Measurements from ENCODE around the gene MT1B. TPM values are rescaled to one million over a fixed set of nuclear protein-coding genes. Genes with fewer than 3 reads are reported as not detected.

MT1B gene
- total and polyA plus RNA-seq, 2 of the 13 experiments (the other 11 are each of a cell fraction or from before 2014, with no cell fraction given): 0.89 TPM; not detected in 1

DNA sequence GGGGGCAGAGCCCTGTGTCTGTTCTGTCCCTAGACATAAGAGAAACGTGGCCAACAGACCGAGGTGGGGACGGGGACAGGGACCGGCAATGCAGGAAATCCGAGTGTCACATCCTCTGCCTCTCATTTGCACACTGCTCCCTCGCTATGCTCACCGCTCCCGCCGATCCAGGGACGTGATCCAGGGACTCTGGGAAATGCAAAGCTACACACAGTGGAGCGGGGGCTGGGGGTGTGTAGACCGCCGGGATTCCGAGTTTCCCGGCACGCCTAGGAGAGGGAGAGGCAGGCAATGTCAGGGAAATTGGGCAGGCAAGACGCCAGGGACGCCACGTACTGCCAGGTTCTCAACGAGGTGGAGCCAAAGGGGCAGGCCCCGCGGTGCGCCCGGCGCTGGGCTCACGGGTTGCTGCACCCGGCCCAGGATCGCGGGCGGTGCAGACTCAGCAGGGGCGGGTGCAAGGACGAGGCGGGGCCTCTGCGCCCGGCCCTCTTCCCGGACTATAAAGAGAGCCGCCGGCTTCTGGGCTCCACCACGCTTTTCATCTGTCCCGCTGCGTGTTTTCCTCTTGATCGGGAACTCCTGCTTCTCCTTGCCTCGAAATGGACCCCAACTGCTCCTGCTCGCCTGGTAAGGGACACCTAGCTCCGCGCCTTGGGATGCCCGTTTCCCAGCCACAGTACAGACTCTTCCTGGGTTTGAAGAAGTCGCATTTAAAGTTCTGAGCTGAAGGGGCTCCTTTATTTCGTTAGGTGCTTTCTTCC lies 30.4 kb downstream of the MT1B start, which contains the start of gene MT1X (continued):
- TF ChIP-seq, protein P1, sequence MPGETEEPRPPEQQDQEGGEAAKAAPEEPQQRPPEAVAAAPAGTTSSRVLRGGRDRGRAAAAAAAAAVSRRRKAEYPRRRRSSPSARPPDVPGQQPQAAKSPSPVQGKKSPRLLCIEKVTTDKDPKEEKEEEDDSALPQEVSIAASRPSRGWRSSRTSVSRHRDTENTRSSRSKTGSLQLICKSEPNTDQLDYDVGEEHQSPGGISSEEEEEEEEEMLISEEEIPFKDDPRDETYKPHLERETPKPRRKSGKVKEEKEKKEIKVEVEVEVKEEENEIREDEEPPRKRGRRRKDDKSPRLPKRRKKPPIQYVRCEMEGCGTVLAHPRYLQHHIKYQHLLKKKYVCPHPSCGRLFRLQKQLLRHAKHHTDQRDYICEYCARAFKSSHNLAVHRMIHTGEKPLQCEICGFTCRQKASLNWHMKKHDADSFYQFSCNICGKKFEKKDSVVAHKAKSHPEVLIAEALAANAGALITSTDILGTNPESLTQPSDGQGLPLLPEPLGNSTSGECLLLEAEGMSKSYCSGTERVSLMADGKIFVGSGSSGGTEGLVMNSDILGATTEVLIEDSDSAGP (CRISPR knock-in tag; IDR thresholded peaks at IDR 0.05; ENCODE audit: borderline replicate concordance): peak; percentile 91
- TF ChIP-seq GZF1 (CRISPR knock-in tag; IDR thresholded peaks at IDR 0.05) (no peak), ZBTB3 (CRISPR knock-in tag; IDR thresholded peaks at IDR 0.05; ENCODE audit: borderline replicate concordance, low read depth) (peak; percentile 35; the same call in 1 of the 2 replicates), PCBP1 (IDR thresholded peaks at IDR 0.05; ENCODE audit: borderline replicate concordance, low read depth, low read length) (peak; percentile 87; the same call in 1 of the 2 replicates), CEBPB (IDR thresholded peaks at IDR 0.05; ENCODE audit: borderline replicate concordance, low read depth, low read length) (no peak), ZNF550 (CRISPR knock-in tag; IDR thresholded peaks at IDR 0.05; ENCODE audit: borderline replicate concordance) (no peak; the same call in 1 of the 2 replicates), PHF5A (CRISPR knock-in tag; IDR thresholded peaks at IDR 0.05; ENCODE audit: low read depth, unreplicated experiment) (no peak), TAF15 (IDR thresholded peaks at IDR 0.05; ENCODE audit: low read depth, low read length, poor library complexity, severe bottlenecking) (peak; percentile 72), ZNF670 (CRISPR knock-in tag; IDR thresholded peaks at IDR 0.05; ENCODE audit: borderline replicate concordance) (no peak), SRF (IDR thresholded peaks at IDR 0.05; ENCODE audit: low read depth, low read length) (no peak), ZMAT3 (CRISPR knock-in tag; conservative IDR thresholded peaks at IDR 0.05) (peak; percentile 92), ZSCAN20 (CRISPR knock-in tag; IDR thresholded peaks at IDR 0.05; ENCODE audit: borderline replicate concordance) (peak; percentile 58; the same call in 1 of the 2 replicates)
- TF ChIP-seq, protein P2, sequence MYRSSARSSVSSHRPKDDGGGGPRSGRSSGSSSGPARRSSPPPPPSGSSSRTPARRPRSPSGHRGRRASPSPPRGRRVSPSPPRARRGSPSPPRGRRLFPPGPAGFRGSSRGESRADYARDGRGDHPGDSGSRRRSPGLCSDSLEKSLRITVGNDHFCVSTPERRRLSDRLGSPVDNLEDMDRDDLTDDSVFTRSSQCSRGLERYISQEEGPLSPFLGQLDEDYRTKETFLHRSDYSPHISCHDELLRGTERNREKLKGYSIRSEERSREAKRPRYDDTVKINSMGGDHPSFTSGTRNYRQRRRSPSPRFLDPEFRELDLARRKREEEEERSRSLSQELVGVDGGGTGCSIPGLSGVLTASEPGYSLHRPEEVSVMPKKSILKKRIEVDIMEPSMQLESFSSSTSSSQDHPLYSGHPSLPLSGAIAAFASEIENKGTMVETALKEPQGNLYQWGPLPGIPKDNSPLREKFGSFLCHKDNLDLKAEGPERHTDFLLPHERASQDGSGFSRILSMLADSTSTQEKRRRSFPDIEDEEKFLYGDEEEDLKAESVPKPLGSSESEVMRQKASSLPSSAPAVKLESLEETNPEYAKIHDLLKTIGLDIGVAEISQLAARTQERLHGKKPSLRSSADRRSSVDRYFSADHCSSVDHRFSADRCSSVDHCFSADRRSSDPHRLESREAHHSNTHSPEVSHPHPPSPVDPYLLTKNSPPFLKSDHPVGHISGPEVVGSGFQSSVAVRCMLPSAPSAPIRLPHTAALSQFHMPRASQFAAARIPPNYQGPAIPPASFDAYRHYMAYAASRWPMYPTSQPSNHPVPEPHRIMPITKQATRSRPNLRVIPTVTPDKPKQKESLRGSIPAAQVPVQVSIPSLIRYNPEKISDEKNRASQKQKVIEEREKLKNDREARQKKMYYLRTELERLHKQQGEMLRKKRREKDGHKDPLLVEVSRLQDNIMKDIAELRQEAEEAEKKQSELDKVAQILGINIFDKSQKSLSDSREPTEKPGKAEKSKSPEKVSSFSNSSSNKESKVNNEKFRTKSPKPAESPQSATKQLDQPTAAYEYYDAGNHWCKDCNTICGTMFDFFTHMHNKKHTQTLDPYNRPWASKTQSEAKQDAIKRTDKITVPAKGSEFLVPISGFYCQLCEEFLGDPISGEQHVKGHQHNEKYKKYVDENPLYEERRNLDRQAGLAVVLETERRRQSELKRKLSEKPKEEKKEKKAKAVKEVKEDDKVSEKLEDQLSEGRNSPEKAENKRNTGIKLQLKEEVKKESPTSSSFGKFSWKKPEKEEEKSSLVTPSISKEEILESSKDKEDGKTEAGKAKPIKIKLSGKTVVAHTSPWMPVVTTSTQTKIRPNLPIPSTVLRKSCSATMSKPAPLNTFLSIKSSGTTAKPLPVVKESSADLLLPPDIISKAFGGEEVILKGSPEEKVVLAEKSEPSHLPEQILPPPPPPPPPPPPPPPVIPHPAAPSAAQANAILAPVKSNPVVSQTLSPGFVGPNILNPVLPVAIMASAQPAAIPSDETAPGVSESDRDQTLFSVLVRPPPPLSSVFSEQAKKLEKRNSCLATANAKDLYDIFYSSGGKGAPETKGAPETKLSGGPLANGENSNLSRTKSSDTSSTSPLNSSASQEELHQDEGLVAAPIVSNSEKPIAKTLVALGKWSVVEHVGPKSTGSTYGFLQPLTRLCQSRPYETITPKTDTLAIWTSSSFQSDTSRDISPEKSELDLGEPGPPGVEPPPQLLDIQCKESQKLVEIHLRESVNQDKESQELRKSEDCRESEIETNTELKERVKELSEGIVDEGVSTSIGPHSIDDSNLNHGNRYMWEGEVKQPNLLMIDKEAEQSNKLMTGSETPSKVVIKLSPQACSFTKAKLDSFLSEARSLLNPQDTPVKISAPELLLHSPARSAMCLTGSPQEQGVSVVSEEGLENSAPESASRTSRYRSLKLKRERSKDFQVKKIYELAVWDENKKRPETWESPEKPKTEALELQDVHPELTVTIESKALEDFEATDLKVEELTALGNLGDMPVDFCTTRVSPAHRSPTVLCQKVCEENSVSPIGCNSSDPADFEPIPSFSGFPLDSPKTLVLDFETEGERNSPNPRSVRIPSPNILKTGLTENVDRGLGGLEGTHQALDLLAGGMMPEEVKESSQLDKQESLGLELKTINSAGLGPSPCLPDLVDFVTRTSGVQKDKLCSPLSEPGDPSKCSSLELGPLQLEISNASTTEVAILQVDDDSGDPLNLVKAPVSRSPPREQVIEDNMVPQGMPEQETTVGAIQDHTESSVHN (CRISPR knock-in tag; IDR thresholded peaks at IDR 0.05): peak; percentile 28; the same call in 1 of the 2 replicates
- TF ChIP-seq, protein P3, sequence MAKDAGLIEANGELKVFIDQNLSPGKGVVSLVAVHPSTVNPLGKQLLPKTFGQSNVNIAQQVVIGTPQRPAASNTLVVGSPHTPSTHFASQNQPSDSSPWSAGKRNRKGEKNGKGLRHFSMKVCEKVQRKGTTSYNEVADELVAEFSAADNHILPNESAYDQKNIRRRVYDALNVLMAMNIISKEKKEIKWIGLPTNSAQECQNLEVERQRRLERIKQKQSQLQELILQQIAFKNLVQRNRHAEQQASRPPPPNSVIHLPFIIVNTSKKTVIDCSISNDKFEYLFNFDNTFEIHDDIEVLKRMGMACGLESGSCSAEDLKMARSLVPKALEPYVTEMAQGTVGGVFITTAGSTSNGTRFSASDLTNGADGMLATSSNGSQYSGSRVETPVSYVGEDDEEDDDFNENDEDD (CRISPR knock-in tag; IDR thresholded peaks at IDR 0.05; ENCODE audit: borderline replicate concordance): peak; percentile 41; the same call in 1 of the 2 replicates
